GM21390 (cell line): ENCODE measurements around the gene TCF7L1.
"Not testable (repeated sequence)": the region's sequence is repeated elsewhere in the genome, so short reads cannot be mapped to it uniquely, and the experiment has no call there.

Experiments used
- ATAC-seq: cut with Tn5 transposase; IDR thresholded peaks from one replicate; pipeline ENCODE4 v1.9.1; 2021; ENCODE audit not compliant: unreplicated experiment

TCF7L1 gene

GRCh38 chr2:85132834-85133637 lies at the start of gene TCF7L1:
Gene TCF7L1 (plus strand): TSS chr2:85133392. CDS start chr2:85133685, 293 bp downstream.
- ATAC-seq, result no peak

DNA sequence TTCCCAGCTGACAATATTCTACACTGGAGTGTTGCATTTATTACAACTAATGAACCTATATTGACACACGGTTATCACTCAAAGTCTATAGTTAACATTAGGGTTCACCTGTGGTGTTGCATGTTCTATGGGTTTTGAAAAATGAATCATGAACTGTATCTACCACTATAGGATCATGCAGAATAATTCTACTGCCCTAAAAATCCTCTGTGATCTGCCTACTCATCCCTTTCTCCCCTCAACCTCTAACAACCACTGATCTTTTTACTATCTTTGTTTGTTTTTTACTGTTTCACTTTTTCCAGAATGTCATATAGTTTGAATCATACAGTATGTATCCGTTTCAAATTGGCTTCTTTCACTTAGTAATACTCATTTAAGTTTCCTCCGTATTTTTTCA lies 47.6 kb upstream of the TCF7L1 start:
- no peak for ATAC-seq

DNA sequence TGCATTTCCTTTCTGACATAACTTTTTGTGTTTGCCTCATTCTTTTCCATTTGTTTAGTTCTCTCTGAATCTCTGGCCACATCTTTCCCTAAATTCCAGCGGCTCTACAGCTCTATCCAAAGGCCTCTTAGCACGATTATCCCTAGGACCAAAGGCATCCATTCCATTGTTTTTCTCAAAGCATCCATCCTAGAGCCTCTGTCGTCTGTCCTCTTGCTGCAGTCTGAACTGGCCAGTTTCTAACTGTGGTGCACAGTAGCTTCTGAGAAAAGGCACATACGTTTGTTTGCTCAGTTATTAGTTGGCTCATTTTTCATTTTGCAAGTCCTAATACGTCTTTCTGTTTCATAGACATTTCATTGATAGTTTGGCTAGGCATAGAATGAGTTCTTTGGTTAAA lies 45.7 kb upstream of the TCF7L1 start:
- no peak for ATAC-seq

- no peak for ATAC-seq
These were observed 44.3 kb upstream of the TCF7L1 start for GRCh38 chr2:85088921-85089320.

DNA sequence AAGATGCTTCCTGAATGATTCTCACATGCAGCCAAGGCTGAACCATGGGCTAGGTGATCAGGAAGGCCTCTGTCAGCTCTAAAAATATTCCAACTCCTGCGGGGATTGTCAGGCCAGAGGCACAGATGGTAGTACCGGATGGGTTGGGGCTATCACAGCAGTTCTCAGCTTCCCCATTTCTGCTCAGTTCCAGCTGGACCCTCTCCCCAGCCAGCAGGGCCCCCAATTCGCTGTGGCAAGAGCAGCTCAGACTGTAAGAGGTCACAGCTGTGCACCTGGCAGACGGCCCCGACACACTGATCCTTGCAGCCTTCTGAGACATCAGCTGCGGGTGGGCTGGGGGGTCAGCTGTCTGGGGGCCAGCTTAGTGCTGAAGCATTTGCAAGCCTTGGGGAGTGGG lies 43.6 kb upstream of the TCF7L1 start:
- no peak for ATAC-seq

GRCh38 chr2:85091838-85092237 lies 41.4 kb upstream of the TCF7L1 start:
- no peak for ATAC-seq

DNA sequence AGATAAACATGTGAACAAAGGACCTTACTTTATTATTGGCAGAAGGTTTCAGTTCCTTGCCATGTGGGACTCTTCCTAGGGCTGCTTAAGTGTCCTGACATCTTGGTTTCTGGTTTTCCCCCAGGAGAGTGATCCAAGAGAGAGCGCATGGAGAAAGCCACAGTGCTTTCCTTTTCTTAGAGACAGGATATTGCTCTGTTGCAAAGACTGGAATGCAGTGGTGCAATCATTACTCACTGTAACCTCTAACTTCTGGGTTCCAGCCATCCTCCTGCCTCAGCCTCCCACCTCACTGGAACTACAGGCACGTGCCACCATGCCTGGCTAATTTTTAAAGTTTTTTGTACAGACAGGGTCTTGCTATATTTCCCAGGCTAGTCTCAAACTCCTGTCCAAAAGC lies 38.1 kb upstream of the TCF7L1 start:
- ATAC-seq, result no peak

DNA sequence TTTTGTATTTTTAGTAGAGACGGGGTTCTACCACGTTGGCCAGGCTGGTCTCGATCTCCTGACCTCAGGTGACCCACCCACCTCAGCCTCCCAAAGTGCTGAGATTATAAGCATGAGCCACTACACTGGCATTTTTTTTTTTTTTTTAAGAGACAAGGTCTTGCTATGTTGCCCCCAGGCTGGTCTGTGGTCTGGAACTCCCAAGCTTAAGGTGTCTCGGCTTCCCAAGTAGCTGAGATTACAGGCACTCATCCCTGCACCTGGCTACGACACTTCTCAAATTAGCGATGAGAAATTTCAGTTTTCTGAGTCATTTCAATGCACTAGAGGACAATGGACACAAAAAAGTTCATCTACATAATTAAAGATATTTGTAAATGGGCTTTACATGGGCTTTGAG lies 36.6 kb upstream of the TCF7L1 start:
- no peak for ATAC-seq

DNA sequence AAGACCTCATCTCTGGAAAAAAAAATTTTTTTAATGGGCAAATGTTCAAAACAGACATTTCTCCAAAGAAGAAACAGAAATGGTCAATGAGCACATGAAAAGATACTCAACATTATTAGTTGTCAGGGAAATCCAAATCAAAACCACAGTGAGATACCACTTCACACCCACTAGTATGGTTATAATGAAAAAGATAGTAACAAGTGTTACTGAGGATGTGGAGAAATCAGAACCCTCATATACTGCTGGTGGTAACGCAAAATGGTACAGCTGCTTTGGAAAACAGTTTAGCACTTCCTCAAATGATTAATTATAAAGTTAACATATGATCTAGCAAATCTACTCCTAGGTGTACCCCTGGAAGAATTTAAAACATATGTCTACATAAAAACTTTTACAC lies 29.0 kb upstream of the TCF7L1 start:
- ATAC-seq, result no peak

- ATAC-seq, result no peak
These were observed 26.6 kb upstream of the TCF7L1 start for GRCh38 chr2:85106489-85107180.

- ATAC-seq, result no peak
These were observed 22.1 kb upstream of the TCF7L1 start for GRCh38 chr2:85110991-85111560.

- no peak for ATAC-seq
These were observed 21.3 kb upstream of the TCF7L1 start for GRCh38 chr2:85111819-85112281.

DNA sequence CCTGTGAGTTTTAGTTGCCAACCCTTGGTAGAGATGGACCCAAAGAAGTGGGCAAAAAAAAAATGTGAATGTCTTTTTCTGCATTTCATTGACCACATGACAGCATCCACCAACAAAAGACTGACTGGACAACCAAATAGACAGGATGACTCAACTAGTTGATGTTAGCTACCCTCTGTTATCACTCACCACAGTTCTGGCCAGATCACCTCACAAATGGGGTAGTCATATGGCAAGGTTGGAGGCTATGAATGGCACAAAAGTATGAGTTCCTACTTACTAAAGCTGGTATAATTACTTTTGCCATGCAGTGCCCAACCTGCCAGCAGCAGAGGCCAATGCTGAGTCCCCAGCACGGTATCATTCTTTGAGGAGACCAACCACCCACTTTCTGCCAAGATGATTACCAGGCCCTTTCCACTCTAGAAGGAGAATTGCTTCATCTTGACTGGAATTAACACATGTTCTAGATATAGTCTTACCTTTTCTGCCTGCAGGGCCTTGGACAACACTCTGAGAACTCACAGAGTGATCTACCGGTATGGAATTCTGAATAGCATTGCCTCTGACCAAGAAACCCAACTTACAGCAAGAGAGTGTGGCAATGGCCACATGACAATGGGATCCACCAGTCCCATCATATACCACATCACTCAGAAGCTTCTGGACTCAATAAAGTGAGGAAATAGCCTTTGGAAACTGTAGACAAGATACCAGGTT lies 20.1 kb upstream of the TCF7L1 start:
- no peak for ATAC-seq

DNA sequence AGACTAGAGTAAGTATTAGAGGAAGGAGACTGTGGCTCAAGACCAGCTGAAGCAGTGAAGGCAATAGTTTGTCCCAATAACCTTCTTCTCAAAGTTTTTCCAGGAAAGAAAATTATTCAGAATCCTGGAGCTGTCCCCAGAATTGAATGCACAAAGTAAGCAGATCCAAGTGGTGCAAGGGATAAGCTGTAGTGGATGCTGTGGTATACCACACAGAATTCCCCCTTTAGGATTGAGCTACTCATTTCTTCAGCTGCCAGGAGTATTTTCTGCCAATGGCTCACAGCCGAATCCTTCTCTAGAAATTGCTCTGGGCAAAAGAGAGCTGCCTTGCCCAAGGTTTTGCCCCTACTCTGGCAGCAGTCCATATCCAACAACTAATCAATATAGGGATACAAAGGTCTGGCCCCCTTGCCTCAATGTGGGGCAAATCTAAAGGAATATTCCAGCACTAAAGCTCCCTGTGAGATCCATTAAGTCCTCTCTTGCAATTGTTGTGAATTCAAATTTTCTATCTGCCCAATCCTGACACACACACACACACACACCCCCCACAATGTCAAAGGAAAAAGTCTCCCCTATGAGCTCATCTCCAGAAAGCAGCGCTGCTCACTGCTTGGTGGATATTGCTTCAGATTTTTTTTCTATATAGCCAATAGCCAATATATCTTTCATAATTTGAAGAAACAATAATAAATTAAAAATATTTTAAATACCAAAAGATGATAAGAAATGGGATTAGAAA lies 18.4 kb upstream of the TCF7L1 start:
- no peak for ATAC-seq

- ATAC-seq, result no peak
These were observed 17.0 kb upstream of the TCF7L1 start for GRCh38 chr2:85116207-85116606.

DNA sequence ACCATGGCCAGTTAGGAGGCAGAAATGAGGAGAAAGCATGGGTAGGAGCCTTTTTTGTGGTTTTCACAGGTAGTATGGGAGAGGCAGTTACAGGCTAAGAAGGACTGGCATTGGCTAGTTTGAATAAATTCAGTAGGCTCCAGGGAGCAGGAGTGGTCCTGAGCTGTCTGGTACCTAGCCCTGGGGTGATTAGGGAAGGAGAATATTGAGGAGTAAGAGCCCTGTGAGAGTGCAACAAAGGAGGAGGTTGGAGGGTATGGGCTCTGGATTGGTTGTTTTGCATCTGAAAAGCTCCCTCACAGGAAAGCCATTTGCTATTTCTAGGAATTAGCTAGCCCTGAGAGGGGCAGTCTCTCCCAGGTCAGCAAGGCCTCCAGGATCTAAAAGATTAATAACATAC lies 13.3 kb upstream of the TCF7L1 start:
- no peak for ATAC-seq

DNA sequence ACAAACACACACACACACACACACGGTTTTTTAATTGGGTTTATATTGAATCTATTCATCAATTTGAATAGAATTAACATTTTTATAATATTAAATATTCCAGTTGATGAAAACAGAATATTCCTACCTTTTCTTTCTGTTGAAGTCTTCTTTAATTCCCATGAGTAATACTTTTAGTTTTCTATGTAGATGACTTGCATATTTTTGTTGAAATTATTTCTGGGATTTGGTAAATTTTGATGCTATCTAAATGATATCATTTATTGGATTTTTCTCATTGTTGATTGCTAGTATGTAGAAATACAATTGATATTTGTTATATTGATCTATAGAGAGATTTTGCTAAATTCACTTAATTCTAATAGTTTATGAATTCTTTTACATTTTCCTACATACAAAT lies 12.8 kb upstream of the TCF7L1 start:
- ATAC-seq, result no peak

- not testable (repeated sequence) for ATAC-seq
These were observed 6.7 kb upstream of the TCF7L1 start for GRCh38 chr2:85126462-85126861.

DNA sequence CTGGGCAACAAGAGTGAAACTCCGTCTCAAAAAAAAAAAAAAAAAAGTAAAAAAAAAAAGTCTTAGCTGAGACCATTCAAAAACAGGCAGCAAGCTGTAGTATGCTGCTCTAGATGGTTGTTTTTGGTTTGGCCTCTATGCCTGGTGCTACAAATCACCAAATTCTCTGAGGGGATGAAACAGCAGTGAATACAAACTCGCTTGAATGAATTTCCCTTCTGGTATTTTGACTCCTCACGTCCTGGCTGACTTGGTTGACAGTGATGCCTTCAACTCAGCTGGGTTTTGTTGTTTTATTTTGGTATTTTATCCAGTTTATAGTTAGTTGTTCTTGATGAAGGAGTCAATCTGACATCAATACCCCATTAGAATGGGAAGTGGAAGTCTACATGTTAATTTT lies 3.3 kb upstream of the TCF7L1 start:
- ATAC-seq, result no peak

- no peak for ATAC-seq
These were observed 2.8 kb upstream of the TCF7L1 start for GRCh38 chr2:85130407-85130806.

GRCh38 chr2:85131116-85131515 lies 2.1 kb upstream of the TCF7L1 start:
- no peak for ATAC-seq
